Ovary (tissue), 3 donors: ENCODE results near the gene DNAJC17.

ENCODE experiments used
- CTCF ChIP-seq, 3 donors: fragments of 450-650 bp in 2 of 3; fragments of 200-600 bp in 1 of 3; IDR thresholded peaks; one replicate each; pipeline versions ENCODE4 v1.5.1 to v1.8.0; 2016 to 2022; ENCODE audit warnings: antibody characterized with exemption in 3 of 3, mild to moderate bottlenecking in 1 of 3
- EP300 ChIP-seq: sonication (generic); formaldehyde crosslinking; IDR thresholded peaks from one replicate; pipeline ENCODE4 v1.6.1; 2017; ENCODE audit warnings: antibody characterized with exemption
- POLR2A ChIP-seq: fragments of 450-650 bp; IDR thresholded peaks from one replicate; pipeline ENCODE4 v1.6.1; 2017; ENCODE audit warnings: antibody characterized with exemption, mild to moderate bottlenecking, moderate library complexity
- donor health status: DM: no; HTN: no; CAD: no.

- TF ChIP-seq CTCF (IDR thresholded peaks at IDR 0.05) (no peak), POLR2A (no peak), EP300 (no peak)
These were observed 33.4 kb downstream of the DNAJC17 start for GRCh38 chr15:40773902-40774301.
